GM18870 (cell line): ENCODE results near the gene ID3.

Experiments
- ATAC-seq: cut with Tn5 transposase; IDR thresholded peaks from one replicate; pipeline ENCODE4 v1.9.1; 2021; ENCODE audit warnings: moderate library complexity; ENCODE audit not compliant: unreplicated experiment

Gene ID3

DNA sequence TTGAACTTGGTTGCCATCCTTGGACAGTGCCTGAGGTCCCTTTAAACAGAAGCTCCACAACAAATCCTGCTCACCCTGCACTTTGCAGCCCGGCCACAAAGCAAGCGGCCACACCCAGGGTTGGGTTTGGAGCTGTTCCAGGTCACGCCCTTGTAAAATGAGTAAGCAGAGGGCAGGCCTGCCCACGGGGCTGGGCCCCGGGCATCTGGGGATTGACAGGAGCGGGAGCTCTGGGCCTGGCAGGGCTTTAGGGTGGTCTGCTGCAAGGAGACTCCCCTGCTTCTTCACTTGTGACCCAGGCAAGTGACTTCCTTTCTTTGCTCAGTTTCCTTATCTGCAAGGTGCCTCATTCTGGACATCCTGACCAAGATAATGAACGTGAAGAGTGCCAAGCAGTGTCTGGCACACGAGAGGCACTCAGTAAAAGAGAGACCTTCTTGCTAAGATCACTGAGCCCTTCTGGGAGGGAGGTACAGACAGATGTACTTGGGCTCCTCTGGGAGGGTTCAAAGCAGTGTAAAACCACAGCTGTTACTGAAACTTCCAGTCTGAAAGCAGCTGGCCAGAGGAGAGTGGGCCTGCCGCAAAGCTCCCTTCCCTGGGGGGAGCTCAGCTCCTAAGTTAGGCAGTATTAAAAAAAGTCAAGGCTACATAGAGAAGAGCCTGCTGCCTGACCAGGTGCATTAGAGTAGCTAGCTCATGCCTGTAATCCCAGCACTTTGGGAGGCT is 30.9 kb downstream of the ID3 start:
- ATAC-seq = peak; percentile 42

DNA sequence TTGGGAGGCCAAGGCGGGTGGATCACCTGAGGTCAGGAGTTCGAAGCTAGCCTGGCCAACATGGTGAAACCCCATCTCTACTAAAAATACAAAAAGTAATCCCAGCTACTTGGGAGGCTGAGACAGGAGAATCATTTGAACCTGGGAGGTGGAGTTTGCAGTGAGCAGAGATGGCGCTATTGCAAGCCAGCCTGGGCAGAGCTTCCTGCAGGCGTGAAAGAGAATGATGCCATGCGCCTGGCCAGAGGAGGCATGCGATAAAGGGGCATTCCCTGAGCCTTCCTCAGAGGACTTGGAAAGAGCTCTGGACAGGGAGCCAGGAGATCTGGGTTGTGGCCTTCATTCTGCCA is 31.4 kb downstream of the ID3 start:
- no peak for ATAC-seq

DNA sequence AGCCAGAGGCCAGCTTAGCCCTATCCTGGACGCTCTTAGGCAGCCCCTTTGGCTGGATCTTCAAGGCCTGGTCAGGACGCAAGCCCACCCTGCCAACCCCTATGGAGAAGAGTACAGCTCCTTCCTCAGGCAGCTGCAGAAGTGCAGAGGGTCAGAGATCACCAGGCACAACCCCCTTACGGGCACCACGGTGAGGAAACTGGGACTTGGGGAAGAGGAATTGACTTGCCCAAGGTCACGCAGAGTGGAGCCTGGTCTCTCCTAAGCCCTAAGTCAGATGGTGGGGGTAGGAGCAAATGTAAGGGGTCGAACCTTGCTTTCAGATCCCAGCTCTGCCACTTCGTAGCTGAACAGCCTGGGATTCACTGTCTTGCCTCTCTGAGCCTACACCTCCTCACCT is 31.9 kb downstream of the ID3 start:
- no peak for ATAC-seq

DNA sequence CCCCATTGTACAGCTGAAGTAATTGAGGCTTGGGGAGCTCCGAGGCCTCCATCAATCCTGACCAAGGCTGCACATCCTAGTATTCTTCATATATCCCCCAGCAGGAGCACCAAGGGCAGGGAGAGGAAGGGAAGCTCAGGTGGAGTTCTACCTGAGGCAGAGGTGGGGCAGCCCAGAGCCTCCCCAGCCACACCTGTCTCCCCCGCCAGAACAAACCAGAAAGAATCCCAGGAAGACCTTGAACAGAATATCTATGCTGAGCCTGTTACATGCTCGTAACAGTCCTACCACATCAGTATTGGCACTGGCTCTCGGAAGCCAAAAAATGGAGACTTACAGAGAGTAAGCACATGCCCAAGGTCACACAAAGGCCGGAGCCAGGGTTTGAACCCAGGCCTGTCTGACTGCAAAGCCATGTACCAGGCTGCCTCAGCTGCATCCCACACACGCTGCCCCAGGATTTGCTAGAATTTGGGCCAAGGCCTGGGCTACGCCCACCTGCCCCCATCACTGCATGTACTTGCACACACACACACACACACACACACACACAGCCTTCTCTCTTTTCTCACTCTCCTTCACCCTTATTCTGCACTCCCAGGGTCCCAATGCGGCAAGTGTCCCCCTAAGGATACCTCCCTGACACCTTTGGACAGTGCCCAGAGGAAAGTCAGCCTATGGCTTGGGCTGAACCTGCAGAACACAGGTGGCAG is 32.8 kb downstream of the ID3 start:
- ATAC-seq = no peak

DNA sequence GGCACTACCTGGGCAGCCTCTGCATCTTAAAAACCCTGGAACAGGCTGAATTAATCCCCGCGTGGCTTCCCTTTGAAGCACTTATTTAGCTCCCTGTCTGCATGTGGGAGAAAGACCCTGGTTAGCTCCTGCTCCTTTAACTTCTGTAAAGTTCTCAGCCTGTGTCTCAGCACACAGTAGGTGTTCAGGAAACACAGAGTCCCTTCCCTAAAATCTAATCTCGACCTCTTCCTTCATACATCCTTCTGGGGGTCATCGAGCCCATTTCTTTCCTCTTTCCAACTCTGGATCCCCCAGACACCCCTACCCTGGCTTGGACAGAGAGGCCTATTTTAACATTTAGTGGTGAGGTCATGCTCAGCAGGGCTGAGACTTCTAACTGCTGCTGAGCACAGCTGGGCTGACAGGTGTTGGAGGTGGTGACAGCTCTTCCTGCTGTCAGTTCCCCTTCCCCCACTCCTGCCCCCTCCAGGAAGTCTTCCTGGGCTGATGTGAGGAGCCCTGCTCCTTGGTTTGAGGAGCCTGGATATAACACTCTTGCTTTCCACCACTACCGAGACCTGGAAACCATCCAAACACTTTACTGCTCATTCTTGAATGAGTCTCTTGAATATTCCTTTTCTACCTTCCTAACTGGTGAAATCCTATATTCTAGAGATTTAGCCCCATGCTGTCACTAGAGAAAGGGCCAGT is 33.6 kb downstream of the ID3 start:
- no peak for ATAC-seq

- ATAC-seq = no peak
Observed at GRCh38 chr1:23524716-23525401, 34.4 kb downstream of the ID3 start.

DNA sequence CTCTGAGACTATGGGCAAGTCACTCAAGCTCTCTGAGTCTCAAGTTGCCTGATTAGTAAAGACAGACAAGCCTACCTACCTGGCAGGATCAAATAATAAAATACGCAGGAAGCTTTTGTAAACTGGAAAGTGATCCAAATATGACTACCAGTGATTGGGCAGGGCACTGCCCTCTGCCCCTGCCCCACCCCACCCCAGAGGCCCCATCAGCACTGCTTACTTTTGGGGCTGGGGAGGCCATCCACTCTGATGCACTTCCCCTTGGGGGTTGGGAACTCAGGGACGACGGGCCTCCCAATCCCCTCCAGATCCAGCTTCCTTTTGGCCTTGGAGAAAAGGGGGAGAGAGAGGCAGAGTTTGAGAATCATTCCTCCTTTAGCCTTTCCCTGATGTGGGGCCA is 35.1 kb downstream of the ID3 start:
- no peak for ATAC-seq

GRCh38 chr1:23522244-23522982 is 36.9 kb downstream of the ID3 start:
- ATAC-seq = no peak

DNA sequence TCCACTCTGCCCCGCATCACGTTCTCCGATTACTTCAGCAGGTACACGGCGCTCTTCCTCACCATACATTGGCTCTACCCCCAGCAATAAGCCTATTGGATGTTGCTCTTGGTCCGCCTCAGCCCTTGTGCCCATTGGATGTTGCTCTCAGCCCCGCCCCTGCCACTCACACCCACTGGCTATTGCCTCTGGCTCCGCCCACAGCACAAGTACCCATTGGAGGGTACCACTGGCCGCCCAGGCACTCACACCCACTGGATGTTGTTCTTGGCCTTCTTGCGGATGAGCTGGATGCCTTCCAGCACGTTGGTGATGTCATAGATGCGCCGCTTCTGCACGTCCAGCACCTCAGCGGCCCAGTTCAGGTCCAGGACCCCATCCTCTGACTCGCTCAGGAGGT is 37.7 kb downstream of the ID3 start:
- ATAC-seq = no peak

DNA sequence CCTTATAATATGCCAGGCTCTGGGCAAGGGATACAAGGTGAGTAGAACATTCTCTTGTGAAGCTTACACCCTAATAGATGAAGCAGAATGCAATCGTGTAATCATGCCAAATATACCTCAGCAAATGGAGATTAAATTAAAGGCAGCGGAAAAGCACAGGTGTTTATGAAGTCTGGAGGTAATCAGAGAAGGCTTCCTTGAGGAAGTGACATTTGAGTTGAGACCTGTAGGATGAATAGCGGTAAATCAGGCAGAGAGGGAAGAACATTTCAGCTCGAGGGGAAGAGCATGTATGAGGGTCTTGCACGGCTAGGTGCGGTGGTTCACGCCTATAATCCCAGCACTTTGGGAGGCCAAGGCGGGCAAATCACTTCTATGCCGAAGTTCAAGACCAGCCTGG is 41.7 kb downstream of the ID3 start:
- ATAC-seq = no peak

- ATAC-seq = no peak
Observed at GRCh38 chr1:23515905-23516304, 43.4 kb downstream of the ID3 start.

DNA sequence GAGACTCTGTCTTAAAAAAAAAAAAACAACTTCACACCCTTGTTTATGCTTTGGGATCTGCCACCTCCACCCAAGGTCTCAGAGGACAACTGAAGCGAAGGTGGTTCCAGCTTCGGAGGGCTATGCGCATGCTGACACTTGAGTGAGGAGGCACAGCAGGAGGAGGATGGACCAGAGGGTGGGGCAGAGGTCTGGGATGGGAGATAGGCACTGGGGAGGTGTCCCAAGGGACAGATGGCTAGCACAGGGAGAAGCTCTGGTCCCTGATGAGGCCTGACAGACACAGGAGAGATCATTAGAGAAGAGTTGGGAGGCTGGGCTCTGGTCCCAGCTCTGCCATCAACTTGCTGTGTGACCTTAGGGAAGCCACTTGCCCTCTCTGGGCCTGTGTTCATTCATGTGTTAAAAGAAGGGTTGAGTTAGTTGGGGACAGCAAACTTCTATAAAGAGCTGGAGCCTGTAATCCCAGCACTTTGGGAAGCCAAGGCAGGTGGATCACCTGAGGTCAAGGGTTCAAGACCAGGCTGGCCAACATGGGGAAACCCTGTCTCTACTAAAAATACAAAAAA is 45.1 kb downstream of the ID3 start:
- no peak for ATAC-seq

DNA sequence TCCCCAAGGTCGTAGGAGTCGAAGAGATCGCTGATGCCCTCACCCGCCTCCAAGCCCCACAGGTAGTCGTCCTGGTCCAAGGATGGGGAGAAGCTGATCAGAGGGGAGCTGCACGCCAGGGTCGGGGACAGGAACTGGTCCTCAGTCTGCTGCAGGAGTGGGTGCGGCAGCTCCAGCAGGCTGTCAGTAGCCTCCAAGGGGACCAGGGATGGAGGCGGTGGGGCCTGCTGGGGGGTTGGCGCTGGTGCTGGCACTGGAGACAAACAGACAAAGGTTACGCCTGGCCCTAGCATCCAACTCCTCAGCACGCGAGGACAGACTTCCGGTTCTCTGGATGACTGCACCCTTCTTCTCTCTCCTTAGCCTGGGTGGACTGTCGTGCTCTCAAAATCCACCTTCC is 49.4 kb downstream of the ID3 start:
- no peak for ATAC-seq
